Measurements from ENCODE around the gene OSBPL2. TPM values are rescaled to one million over a fixed set of nuclear protein-coding genes. Genes with fewer than 3 reads are reported as not detected.

Gene OSBPL2
- total and polyA plus RNA-seq, 2 experiments from 2014 or later: 16.6 to 31.2 TPM

GRCh38 chr20:62225026-62225425 lies 13.3 kb upstream of the OSBPL2 start (continued):
- no peak for TF ChIP-seq ZNF462 (CRISPR knock-in tag; IDR thresholded peaks at IDR 0.05)
- no peak for TF ChIP-seq EZH2phosphoT487 (IDR thresholded peaks at IDR 0.05; ENCODE audit: unreplicated experiment)
- no peak for TF ChIP-seq NANOG (IDR thresholded peaks at IDR 0.05; ENCODE audit: borderline replicate concordance)
- no peak for TF ChIP-seq JUNB (IDR thresholded peaks at IDR 0.05; ENCODE audit: unreplicated experiment)
- no peak for TF ChIP-seq EZH2 (IDR thresholded peaks at IDR 0.05; ENCODE audit: low read depth, unreplicated experiment)
- TF ChIP-seq ZNF331 (CRISPR knock-in tag; IDR thresholded peaks at IDR 0.05; ENCODE audit: low read depth): no peak
- no peak for TF ChIP-seq CREB1 (CRISPR knock-in tag; IDR thresholded peaks at IDR 0.05; ENCODE audit: low read depth)
- TF ChIP-seq, protein P1, sequence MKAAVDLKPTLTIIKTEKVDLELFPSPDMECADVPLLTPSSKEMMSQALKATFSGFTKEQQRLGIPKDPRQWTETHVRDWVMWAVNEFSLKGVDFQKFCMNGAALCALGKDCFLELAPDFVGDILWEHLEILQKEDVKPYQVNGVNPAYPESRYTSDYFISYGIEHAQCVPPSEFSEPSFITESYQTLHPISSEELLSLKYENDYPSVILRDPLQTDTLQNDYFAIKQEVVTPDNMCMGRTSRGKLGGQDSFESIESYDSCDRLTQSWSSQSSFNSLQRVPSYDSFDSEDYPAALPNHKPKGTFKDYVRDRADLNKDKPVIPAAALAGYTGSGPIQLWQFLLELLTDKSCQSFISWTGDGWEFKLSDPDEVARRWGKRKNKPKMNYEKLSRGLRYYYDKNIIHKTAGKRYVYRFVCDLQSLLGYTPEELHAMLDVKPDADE (IDR thresholded peaks at IDR 0.05): no peak
- no peak for TF ChIP-seq CTCF (conservative IDR thresholded peaks at IDR 0.05; ENCODE audit: low read depth in 2 of 2)
- no peak for TF ChIP-seq REST (IDR thresholded peaks at IDR 0.05; ENCODE audit: unreplicated experiment)

Measured in GM23338 (cell line).